Measurements from ENCODE around the gene F13A1.
A peak's percentile ranks its signal among the peaks of the same experiment; 100 is the strongest.

The F13A1 gene

DNA sequence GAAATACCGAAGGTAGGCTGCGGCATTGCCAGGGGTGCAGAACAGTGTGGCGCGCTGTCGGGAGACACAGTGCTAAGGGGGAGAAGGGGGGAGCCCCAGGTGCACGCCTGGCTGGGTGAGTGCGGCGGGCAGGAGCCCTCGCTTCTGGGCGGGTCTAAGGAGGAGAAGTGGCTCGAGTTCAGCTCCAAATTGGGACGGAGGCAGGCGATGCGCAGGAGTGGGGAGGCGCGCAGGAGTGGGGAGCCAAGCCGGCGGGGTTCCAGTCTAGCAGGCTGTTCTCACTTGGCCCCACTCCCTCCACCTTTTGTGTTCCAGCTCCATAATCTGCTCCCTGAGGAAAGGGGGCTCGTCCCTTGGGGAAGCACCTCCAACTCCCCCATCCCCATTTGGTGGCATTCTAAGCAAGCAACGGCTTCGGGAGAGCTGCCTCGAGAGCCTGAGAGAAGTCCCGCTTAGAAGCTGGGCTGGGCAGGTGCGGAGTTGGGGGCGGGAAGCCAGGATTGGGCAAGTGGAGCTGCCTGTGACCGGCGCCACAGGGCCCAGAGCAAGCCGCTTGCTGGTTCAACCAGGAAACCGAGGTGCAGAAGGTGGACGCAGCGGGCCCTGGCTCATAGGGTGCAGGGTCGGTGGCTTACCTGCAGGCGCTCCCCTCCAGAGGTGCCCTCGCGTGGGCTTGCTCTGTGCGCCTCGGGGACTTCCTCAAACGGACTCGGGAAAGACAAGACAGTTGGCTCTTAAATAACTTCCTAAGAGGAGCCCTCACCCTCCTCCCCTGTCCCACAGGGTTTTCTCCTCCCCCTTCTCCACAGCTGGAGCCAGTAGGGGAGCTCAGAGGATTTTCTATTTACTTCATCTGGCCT, at the start of gene F13A1:
Gene F13A1 (minus strand): TSS at position 711 of the 860 bp plus-strand sequence. CDS start 1,998 bp downstream, outside the sequence.
- Histone ChIP-seq H3K4me3 (peak within 1 kb of the TSS; percentile 5 to 34 (median 16)), H3K27ac (peak within 1 kb of the TSS in 15 of 21 experiments; percentile 22 to 68 (median 55))

- Histone ChIP-seq H3K27ac (no peak overlapping the region), H3K4me3 (no peak overlapping the region)
Observed at GRCh38 chr6:6368684-6369052, 48.2 kb upstream of the F13A1 start.

- no peak overlapping the region for H3K4me3 ChIP-seq
Observed at GRCh38 chr6:6368040-6368683, 47.7 kb upstream of the F13A1 start.

GRCh38 chr6:6366803-6367202, 46.3 kb upstream of the F13A1 start:
- no peak overlapping the region for H3K27ac ChIP-seq

More at GRCh38 chr6:6368040-6368683, 47.7 kb upstream of the F13A1 start:
- H3K27ac ChIP-seq, result no peak overlapping the region

DNA sequence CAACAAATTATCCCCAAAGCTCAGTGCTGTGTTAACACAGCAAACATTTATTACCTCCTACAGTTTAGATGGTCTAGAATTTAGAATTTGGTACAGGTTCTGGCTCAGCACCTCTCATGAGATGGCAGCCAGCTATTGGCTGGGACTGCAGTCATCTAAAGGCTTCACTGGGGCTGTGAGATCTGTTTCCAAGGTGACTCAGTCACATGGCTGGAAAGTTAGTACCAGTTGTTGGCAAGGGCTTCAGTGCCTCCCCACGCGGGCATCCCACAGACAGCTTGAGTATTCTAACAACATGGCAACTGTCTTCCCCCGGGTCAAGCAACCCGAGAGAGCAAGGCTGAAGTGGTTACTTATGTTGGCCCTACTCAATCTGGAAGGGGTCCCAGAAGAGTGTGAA, 44.8 kb upstream of the F13A1 start:
- no peak overlapping the region for H3K4me3 ChIP-seq
- H3K27ac ChIP-seq, result no peak overlapping the region

More at GRCh38 chr6:6366803-6367202, 46.3 kb upstream of the F13A1 start:
- no peak overlapping the region for H3K4me3 ChIP-seq

- H3K4me3 ChIP-seq, result no peak overlapping the region
- peak overlapping the region in 10 of 21 experiments; percentile 2 to 73 (median 42) for H3K27ac ChIP-seq
Observed at GRCh38 chr6:6362056-6362840, 41.8 kb upstream of the F13A1 start.

- Histone ChIP-seq H3K4me3 (no peak overlapping the region), H3K27ac (no peak overlapping the region)
Observed at GRCh38 chr6:6357530-6357929, 37.1 kb upstream of the F13A1 start.

DNA sequence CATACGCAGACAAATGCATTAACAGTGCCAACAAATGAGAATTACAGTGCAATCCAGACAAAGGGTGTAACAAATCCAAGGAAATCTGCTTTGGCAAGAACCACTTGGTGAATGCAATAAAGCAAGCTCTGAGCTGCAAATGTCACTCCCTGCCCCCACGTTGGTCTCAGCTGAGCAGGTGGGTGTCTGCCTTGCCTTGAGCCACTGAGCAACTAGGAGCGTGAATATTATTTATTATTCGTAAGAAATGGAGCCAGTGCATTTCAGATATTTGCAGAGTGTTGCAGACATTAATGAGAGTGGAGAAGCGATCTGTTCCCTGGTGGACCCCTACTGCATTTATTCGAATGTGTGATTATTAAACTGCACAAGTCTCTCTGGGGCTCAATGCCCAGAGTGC, 36.6 kb upstream of the F13A1 start:
- H3K27ac ChIP-seq, result no peak overlapping the region
- H3K4me3 ChIP-seq, result no peak overlapping the region

DNA sequence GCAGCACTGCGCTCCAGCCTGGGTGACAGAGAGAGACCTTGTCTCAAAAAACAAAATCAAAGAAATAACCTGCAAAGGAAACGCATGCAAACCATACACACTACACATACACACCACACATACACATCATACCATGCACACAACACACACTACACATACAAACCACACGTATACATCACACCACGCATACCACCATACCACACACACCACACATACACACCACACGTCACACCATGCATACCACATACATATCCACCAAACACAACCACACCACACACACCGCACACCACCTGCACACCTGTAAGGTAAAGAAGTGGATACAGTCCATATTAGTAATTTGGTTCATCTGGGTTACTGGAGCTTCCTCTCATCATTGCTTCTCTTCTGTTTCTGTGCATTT, 32.3 kb upstream of the F13A1 start:
- no peak overlapping the region for H3K27ac ChIP-seq

GRCh38 chr6:6351511-6352025, 31.1 kb upstream of the F13A1 start:
- Histone ChIP-seq H3K27ac (no peak overlapping the region), H3K4me3 (no peak overlapping the region)

More for the DNA sequence above, 32.3 kb upstream of the F13A1 start:
- no peak overlapping the region for H3K4me3 ChIP-seq

- H3K4me3 ChIP-seq, result no peak overlapping the region
- H3K27ac ChIP-seq, result no peak overlapping the region
Observed at GRCh38 chr6:6350696-6351095, 30.2 kb upstream of the F13A1 start.

GRCh38 chr6:6348256-6348655, 27.8 kb upstream of the F13A1 start:
- H3K4me3 ChIP-seq, result no peak overlapping the region
- H3K27ac ChIP-seq, result no peak overlapping the region

DNA sequence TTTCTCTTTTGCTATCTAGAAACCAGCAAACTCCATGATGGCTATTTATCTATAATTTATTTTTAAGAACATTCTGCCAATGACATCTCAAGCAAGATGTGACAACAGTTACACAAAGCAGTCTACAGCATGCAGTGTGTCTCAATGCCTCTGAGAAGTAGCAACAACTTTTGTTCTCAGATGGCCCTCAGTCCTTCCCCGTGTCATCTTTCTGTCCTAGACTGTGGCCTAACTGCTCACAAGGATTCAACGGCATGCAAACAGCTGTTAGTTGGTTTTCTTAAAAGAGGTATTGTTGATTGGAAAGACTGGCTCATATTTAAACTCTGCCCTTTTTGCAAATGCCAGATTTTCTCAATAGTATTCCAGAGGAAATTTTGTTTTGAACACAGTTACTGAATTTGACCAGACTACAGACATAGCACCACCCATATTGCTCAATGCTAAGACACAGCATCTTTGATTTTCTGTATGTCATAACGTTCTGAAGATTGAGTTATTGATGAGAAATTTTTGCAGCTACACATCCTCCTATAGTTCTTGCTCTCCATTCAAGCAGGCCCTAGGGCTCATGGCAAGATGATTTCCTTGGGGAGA, 26.1 kb upstream of the F13A1 start:
- Histone ChIP-seq H3K27ac (peak overlapping the region in 5 of 21 experiments; percentile 15 to 42 (median 38)), H3K4me3 (no peak overlapping the region)

GRCh38 chr6:6333501-6333900, 13.0 kb upstream of the F13A1 start:
- H3K4me3 ChIP-seq, result no peak overlapping the region

GRCh38 chr6:6332811-6333244, 12.4 kb upstream of the F13A1 start:
- H3K4me3 ChIP-seq, result no peak overlapping the region
- peak overlapping the region in 9 of 21 experiments; percentile 1 to 77 (median 52) for H3K27ac ChIP-seq

More at GRCh38 chr6:6333501-6333900, 13.0 kb upstream of the F13A1 start:
- peak overlapping the region in 4 of 21 experiments; percentile 52 to 77 (median 64) for H3K27ac ChIP-seq

- no peak overlapping the region for H3K4me3 ChIP-seq
- peak overlapping the region in 16 of 21 experiments; percentile 1 to 77 (median 62) for H3K27ac ChIP-seq
Observed at GRCh38 chr6:6331946-6332601, 11.6 kb upstream of the F13A1 start.

- peak overlapping the region in 17 of 21 experiments; percentile 22 to 77 (median 69) for H3K27ac ChIP-seq
- no peak overlapping the region for H3K4me3 ChIP-seq
Observed at GRCh38 chr6:6331393-6331792, 10.9 kb upstream of the F13A1 start.

- Histone ChIP-seq H3K27ac (peak overlapping the region in 12 of 21 experiments; percentile 18 to 77 (median 72)), H3K4me3 (no peak overlapping the region)
Observed at GRCh38 chr6:6330407-6330806, 9.9 kb upstream of the F13A1 start.

- Histone ChIP-seq H3K27ac (no peak overlapping the region), H3K4me3 (no peak overlapping the region)
Observed at GRCh38 chr6:6328451-6328850, 8.0 kb upstream of the F13A1 start.
